Activated naive CD4-positive, alpha-beta T cell treated with anti-CD3 and anti-CD28 coated beads, Interleukin-2, amount 50 U/mL, for 24 hours (primary cell): ENCODE data around the gene NLGN1.
"Not testable (repeated sequence)": the region's sequence is repeated elsewhere in the genome, so short reads cannot be mapped to it uniquely, and the experiment has no call there.

Source experiments
- H3K27ac Mint-ChIP-seq: one replicate; pipeline ENCODE4 v1.8.0; 2021; ENCODE audit warnings: mild to moderate bottlenecking, mixed read lengths
- H3K27me3 Mint-ChIP-seq: one replicate; pipeline ENCODE4 v1.8.0; 2021; ENCODE audit warnings: mixed read lengths
- H3K36me3 Mint-ChIP-seq: one replicate; pipeline ENCODE4 v1.8.0; 2021; ENCODE audit warnings: mixed read lengths
- H3K4me1 Mint-ChIP-seq: one replicate; pipeline ENCODE4 v1.8.0; 2021; ENCODE audit warnings: mixed read lengths
- H3K4me3 Mint-ChIP-seq: one replicate; pipeline ENCODE4 v1.8.0; 2021; ENCODE audit warnings: mild to moderate bottlenecking, mixed read lengths
- H3K9me3 Mint-ChIP-seq: one replicate; pipeline ENCODE4 v1.8.0; 2021; ENCODE audit warnings: mixed read lengths

The NLGN1 gene

GRCh38 chr3:173404156-173404555 lies 6.6 kb downstream of the NLGN1 start:
- H3K9me3 Mint-ChIP-seq, result peaks cover 5% of the 10 kb centered on the region
- no peak overlapping the region for H3K27ac Mint-ChIP-seq
- no peaks in the 10 kb centered on the region for H3K36me3 Mint-ChIP-seq
- H3K4me3 Mint-ChIP-seq, result no peak overlapping the region
- H3K27me3 Mint-ChIP-seq, result peaks cover 15% of the 10 kb centered on the region
- no peaks in the 10 kb centered on the region for H3K4me1 Mint-ChIP-seq

DNA sequence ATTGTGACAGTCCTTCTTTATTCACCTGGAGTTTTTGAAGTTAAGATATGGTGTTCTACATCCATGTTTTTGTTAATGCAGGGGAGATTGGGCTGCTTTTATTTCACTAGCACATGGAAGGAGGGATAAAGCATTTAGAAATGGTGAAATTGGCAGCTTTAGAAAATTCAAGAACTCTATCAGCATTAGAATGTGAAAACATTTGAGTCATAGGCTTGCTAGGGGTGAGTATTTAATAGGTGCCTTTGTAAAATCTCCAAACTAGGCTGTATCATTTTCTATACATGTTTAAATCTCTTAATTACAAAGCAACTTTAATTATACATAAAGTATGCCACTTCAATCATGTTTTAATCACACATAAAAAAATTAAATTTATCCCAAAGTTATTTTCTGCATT lies 12.9 kb downstream of the NLGN1 start:
- Mint-ChIP-seq H3K9me3 (peaks cover 5% of the 10 kb centered on the region), H3K4me1 (no peaks in the 10 kb centered on the region), H3K4me3 (no peak overlapping the region), H3K27me3 (peaks cover 1% of the 10 kb centered on the region), H3K36me3 (no peaks in the 10 kb centered on the region), H3K27ac (no peak overlapping the region)

GRCh38 chr3:173410849-173411248 lies 13.3 kb downstream of the NLGN1 start:
- Mint-ChIP-seq H3K27ac (no peak overlapping the region), H3K4me1 (no peaks in the 10 kb centered on the region), H3K4me3 (no peak overlapping the region), H3K36me3 (no peaks in the 10 kb centered on the region), H3K9me3 (peaks cover 5% of the 10 kb centered on the region), H3K27me3 (peaks cover 1% of the 10 kb centered on the region)

- Mint-ChIP-seq H3K36me3 (no peaks in the 10 kb centered on the region), H3K27ac (no peak overlapping the region), H3K4me1 (no peaks in the 10 kb centered on the region), H3K9me3 (peaks cover 5% of the 10 kb centered on the region), H3K4me3 (no peak overlapping the region), H3K27me3 (peaks cover 1% of the 10 kb centered on the region)
Observed at GRCh38 chr3:173411375-173411973, 13.9 kb downstream of the NLGN1 start.

- Mint-ChIP-seq H3K27ac (no peak overlapping the region), H3K36me3 (no peaks in the 10 kb centered on the region), H3K4me3 (no peak overlapping the region), H3K9me3 (no peaks in the 10 kb centered on the region), H3K27me3 (no peaks in the 10 kb centered on the region), H3K4me1 (no peaks in the 10 kb centered on the region)
Observed at GRCh38 chr3:173416070-173416469, 18.5 kb downstream of the NLGN1 start.

DNA sequence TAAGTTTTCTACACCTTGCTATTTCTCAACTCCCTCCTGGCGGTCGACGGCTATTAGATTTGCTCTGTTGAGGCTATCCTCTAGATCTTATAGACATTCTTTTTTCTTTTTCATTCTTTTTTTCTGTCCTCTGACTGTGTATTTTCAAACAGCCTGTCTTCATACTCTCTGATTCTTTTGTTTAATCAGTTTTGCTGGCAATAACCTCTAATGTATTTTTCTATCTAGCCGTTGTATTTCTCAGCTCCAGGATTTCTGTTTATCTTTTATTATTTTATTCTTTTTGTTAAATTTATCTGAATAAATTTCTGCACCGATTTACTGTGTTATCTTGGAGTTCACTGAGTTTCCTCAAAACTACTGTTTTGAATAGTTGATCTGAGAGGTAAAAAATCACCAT lies 31.5 kb downstream of the NLGN1 start:
- no peaks in the 10 kb centered on the region for H3K4me1 Mint-ChIP-seq
- H3K36me3 Mint-ChIP-seq, result no peaks in the 10 kb centered on the region
- H3K27ac Mint-ChIP-seq, result no peak overlapping the region
- H3K4me3 Mint-ChIP-seq, result no peak overlapping the region
- H3K27me3 Mint-ChIP-seq, result no peaks in the 10 kb centered on the region
- H3K9me3 Mint-ChIP-seq, result peaks cover 20% of the 10 kb centered on the region

DNA sequence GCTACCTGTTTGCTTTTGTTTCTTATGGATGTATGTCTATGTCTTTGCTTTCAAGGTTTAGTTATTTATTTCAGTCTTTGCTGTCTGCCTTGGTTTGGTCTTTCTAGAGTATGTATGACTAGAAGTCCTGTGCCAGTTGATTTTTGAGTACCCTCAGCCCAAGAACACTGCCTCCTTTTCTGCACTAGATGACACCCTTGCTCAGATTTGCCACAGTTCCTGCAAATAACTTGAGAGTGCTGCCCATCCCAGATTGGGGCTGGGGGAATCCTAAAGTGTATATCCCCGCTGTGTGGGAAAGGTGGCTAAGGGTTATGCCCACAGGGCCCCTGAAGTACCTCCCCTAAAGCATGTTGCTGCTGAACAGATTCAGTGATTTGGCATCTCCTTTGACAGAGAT lies 32.0 kb downstream of the NLGN1 start:
- no peak overlapping the region for H3K4me3 Mint-ChIP-seq
- no peaks in the 10 kb centered on the region for H3K36me3 Mint-ChIP-seq
- H3K27me3 Mint-ChIP-seq, result no peaks in the 10 kb centered on the region
- H3K4me1 Mint-ChIP-seq, result no peaks in the 10 kb centered on the region
- H3K9me3 Mint-ChIP-seq, result peaks cover 20% of the 10 kb centered on the region
- H3K27ac Mint-ChIP-seq, result no peak overlapping the region

DNA sequence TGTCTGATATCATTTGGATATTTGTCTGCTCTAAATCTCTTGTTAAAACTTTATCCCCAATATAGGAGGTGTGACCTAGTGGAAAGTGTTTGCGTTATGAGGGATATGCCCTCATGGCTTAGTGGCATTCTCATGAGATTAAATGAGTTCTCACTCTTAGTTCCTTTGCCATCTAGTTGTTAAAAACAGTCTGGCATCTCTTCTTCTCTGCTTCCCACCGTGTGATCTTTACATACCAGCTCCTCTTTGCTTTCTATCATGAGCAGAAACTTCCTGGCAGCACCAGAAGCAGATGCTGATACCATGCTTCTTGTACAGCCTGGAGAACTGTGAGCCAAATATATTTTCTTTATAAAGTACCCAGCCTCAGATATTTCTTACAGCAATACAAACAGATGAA lies 33.0 kb downstream of the NLGN1 start:
- H3K36me3 Mint-ChIP-seq, result no peaks in the 10 kb centered on the region
- no peak overlapping the region for H3K4me3 Mint-ChIP-seq
- H3K9me3 Mint-ChIP-seq, result peaks cover 20% of the 10 kb centered on the region
- H3K27ac Mint-ChIP-seq, result no peak overlapping the region
- no peaks in the 10 kb centered on the region for H3K4me1 Mint-ChIP-seq
- H3K27me3 Mint-ChIP-seq, result no peaks in the 10 kb centered on the region

- no peaks in the 10 kb centered on the region for H3K27me3 Mint-ChIP-seq
- H3K4me3 Mint-ChIP-seq, result no peak overlapping the region
- no peaks in the 10 kb centered on the region for H3K9me3 Mint-ChIP-seq
- no peak overlapping the region for H3K27ac Mint-ChIP-seq
- H3K36me3 Mint-ChIP-seq, result no peaks in the 10 kb centered on the region
- H3K4me1 Mint-ChIP-seq, result no peaks in the 10 kb centered on the region
Observed at GRCh38 chr3:173439004-173439403, 41.5 kb downstream of the NLGN1 start.

- H3K27me3 Mint-ChIP-seq, result no peaks in the 10 kb centered on the region
- no peak overlapping the region for H3K4me3 Mint-ChIP-seq
- no peaks in the 10 kb centered on the region for H3K4me1 Mint-ChIP-seq
- no peaks in the 10 kb centered on the region for H3K36me3 Mint-ChIP-seq
- no peak overlapping the region for H3K27ac Mint-ChIP-seq
- H3K9me3 Mint-ChIP-seq, result no peaks in the 10 kb centered on the region
Observed at GRCh38 chr3:173440514-173440913, 43.0 kb downstream of the NLGN1 start.

- not testable (repeated sequence) for H3K27me3 Mint-ChIP-seq, H3K4me3 Mint-ChIP-seq, H3K36me3 Mint-ChIP-seq, H3K9me3 Mint-ChIP-seq, H3K27ac Mint-ChIP-seq, H3K4me1 Mint-ChIP-seq
Observed at GRCh38 chr3:173451561-173451960, 54.0 kb downstream of the NLGN1 start.

DNA sequence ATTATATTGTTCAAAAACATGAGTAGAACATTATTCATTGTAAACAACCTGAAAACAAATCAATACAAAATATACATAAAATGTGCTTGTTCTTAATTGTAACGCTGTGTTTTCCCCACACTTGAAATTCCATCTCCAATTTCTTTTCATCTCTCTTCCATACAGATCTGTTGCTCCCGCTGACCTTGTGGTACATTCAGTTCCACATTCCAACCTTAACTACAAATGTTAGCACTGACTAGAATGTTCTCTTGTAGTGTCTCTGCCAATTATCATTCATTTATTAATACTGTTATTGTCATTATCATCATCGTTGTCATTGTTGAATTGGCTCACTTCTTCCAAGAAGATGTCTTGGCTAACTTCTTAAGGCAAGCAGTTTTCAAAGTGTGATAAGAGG lies 65.7 kb downstream of the NLGN1 start:
- no peak overlapping the region for H3K4me3 Mint-ChIP-seq
- no peak overlapping the region for H3K27ac Mint-ChIP-seq
- H3K9me3 Mint-ChIP-seq, result peaks cover 8% of the 10 kb centered on the region
- no peaks in the 10 kb centered on the region for H3K4me1 Mint-ChIP-seq
- no peaks in the 10 kb centered on the region for H3K36me3 Mint-ChIP-seq
- no peaks in the 10 kb centered on the region for H3K27me3 Mint-ChIP-seq

- Mint-ChIP-seq H3K9me3 (peaks cover 8% of the 10 kb centered on the region), H3K4me3 (no peak overlapping the region), H3K27me3 (no peaks in the 10 kb centered on the region), H3K4me1 (no peaks in the 10 kb centered on the region), H3K36me3 (no peaks in the 10 kb centered on the region), H3K27ac (no peak overlapping the region)
Observed at GRCh38 chr3:173465112-173465511, 67.6 kb downstream of the NLGN1 start.

DNA sequence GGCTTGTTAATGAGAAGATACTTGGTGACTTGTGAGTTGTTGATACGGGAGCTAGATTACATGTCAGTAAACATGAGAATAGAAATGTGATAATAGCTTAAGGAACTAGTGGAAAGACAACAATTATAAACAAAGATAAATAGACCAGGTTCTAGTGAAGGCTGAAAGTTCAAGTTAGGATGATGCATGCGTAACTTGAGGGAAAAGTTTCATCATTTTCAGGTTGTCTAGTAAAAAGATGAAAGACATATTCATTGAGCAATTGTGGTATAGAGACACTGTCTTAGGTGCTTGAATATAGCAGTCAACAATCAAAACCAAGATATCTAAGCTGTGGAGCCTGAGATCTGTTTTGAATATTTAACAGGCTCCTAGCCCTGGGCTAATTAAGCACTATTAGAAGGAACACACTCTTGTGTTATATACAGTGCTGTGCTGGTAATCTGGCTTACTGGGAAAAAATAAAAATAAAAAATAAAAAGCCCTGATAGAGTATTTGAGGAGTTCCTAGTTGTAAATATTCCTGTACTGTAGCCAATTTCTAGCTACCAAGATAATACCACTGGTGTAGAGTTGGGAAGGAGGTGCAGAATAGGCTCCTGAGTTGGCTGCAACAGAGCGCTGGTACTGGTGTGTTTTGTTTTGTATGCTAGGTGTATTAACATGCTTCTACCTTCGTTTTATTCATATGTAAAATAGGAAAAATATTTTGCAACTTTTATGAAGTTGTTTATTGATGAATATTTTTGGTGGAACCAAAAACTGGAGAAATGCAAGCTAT lies 68.5 kb downstream of the NLGN1 start:
- H3K4me3 Mint-ChIP-seq, result no peak overlapping the region
- no peaks in the 10 kb centered on the region for H3K36me3 Mint-ChIP-seq
- H3K9me3 Mint-ChIP-seq, result peaks cover 8% of the 10 kb centered on the region
- H3K4me1 Mint-ChIP-seq, result no peaks in the 10 kb centered on the region
- no peaks in the 10 kb centered on the region for H3K27me3 Mint-ChIP-seq
- H3K27ac Mint-ChIP-seq, result no peak overlapping the region

- no peaks in the 10 kb centered on the region for H3K27me3 Mint-ChIP-seq
- no peak overlapping the region for H3K27ac Mint-ChIP-seq
- no peaks in the 10 kb centered on the region for H3K36me3 Mint-ChIP-seq
- H3K4me3 Mint-ChIP-seq, result no peak overlapping the region
- H3K9me3 Mint-ChIP-seq, result peaks cover 8% of the 10 kb centered on the region
- no peaks in the 10 kb centered on the region for H3K4me1 Mint-ChIP-seq
Observed at GRCh38 chr3:173467501-173467900, 70.0 kb downstream of the NLGN1 start.

GRCh38 chr3:173473237-173473636 lies 75.7 kb downstream of the NLGN1 start:
- Mint-ChIP-seq H3K36me3 (no peaks in the 10 kb centered on the region), H3K4me1 (no peaks in the 10 kb centered on the region), H3K4me3 (no peak overlapping the region), H3K9me3 (peaks cover 8% of the 10 kb centered on the region), H3K27ac (no peak overlapping the region), H3K27me3 (no peaks in the 10 kb centered on the region)

GRCh38 chr3:173479301-173479700 lies 81.8 kb downstream of the NLGN1 start:
- Mint-ChIP-seq H3K27ac (no peak overlapping the region), H3K9me3 (peaks cover 11% of the 10 kb centered on the region)

More at GRCh38 chr3:173479301-173479700, 81.8 kb downstream of the NLGN1 start:
- Mint-ChIP-seq H3K4me1 (no peaks in the 10 kb centered on the region), H3K4me3 (no peak overlapping the region), H3K27me3 (no peaks in the 10 kb centered on the region), H3K36me3 (no peaks in the 10 kb centered on the region)
